CD4-positive, alpha-beta T cell treated with Interleukin-6 at 100 ng/mL for 8 hours (primary cell): ENCODE data around the gene UNC13C.
"Not testable (repeated sequence)": the region's sequence is repeated elsewhere in the genome, so short reads cannot be mapped to it uniquely, and the experiment has no call there.

Experiments used
- DNase-seq: peaks from one replicate; pipeline ENCODE4 v3.0.0-alpha.2; 2020; ENCODE audit warnings: mixed read lengths, low spot score

The UNC13C gene

DNA sequence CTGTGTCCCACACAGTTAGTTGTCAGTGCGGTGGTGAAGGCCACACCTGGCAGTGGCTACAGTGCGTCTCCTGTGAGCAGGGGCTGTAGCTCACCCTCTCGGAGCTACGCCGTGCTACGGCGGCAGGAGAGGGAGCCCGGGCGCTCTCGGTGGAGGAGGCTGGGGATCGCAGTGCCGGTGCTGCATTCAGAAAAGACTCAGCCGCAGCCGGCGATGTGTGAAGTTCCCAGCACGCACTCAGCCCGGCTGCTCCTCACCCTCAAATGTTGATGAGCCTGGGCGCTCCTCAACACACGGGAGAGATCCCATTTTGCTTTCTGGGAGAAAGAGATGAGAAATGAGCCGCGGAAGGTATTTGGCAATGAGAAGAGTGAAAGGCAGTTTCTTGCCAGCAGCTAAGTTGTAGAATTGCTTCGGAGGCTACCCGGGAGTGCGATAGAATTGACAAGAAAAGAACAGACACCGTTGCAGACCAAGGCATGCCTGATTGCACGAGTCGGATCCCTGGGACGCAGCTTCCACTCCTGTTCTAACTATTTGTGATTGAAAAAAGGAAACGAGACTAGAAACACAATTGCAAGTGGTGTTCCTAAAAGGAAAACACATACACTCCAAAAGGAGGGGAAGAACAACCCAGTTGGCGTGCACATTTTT lies at the start of gene UNC13C:
UNC13C (plus strand) TSS at position 189 of the 654 bp plus-strand sequence. CDS start 34,463 bp downstream, outside the sequence.
- no peak for DNase-seq

DNA sequence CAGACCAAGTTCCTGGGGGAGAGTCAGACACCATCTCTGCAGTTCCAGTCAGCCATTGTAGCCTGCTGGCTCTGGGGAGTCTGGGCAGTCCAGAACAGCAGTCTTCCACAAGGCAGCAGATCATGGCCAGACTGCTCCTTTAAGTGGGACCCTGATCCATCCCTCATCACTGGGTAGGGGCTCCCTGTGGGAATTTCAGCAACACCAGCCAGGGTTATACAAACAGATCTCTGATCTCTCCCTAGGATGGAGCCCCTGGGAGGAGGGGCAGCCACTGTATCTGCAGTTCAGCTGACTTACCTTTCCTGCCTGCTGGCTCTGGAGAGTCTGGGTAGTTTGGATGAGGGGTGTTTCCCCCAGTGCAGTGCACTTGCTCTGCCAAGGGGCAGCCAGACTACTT lies 42.1 kb upstream of the UNC13C start:
- DNase-seq = no peak

DNA sequence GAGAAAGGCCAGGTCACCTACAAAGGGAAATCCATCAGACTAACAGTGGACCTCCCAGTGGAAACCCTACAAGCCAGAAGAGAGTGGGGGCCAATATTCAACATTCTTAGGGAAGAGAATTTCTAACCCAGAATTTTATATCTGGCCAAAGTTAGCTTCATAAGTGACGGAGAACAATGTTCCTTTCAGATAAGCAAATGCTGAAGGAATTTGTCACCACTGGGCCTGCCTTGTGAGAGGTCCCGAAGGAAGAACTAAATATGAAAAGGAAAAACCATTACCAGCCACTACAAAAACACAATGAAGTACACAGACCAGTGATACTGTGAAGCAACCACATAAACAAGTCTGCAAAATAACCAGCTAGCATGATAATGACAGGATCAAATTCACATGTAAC lies 40.6 kb upstream of the UNC13C start:
- not testable (repeated sequence) for DNase-seq

DNA sequence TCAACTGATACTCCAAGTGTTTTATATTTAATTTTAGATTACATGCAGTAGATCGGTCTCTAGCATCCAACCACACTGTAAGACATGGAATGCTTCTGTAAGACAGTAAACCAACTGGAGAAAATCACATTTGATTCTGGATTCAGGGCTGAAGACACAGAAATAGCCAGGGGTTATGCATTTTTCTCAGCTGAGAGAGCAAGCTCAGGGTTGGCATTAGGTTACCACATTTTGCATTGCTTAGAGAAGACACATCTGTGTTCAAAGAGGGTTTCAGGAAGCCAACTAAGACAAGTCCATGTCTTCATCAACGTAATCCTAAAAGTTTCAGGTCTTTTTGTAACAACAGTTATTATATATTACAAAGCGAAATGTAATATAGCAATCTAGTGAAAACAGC lies 27.7 kb upstream of the UNC13C start:
- DNase-seq = no peak

DNA sequence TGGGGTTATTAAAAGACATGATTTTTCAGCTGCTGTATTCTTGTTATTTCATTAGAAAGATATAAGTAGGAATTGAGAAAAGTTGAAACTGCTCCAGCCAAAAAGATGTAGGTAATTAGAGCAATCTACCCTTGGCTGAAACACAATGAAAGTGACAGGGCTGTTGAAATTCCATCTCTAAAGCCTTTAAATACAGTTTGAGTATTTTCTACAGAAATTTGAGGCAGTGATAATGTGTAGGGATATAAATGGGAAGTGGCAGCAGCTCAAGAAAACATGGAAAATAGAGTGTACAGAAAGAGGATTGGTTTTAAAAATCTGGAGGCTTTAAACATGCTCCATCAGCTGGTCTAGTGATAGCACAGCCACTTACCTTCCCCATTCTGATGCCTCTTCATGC lies 22.8 kb upstream of the UNC13C start:
- no peak for DNase-seq

DNA sequence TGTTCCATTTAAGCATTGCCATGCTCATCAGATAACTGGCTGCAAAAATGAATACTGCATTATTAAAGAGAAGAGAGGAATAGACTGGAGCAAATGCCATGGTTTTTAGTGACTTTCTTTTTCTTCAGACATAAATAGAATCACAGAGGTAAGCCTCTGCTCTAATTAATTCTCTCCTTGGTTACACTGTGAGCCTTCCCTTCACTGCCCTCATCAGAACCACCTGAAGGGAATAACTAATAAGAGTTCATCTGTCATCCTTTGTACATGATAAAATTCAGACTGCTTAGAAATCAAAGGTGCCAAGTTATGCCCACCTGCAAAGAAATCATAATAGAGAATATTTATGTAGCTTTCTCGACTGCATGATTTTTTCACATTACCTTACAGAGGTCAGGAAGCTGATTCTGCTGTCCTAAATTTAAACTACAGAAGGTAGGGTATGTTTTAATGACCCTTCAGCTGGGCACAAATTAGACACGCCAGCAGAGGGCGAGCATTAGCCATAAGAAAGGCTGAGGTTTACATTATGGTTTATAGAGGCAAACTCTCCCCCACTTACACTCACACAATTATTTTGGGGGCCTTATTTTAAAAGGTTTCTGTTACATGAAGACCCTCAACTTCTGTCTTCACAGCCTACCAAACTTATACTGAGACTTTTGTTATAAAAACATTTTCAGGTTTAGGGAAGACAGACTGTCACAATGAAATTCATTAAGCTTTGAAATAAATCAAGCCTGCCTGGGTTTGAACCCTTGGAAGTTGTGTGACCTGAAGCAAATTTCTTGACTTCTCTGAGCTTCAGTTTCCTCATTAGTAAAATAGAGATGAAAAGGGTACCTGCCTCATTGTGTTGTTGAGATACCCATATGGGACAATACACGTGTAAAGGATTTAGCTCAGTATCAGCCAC lies 15.3 kb upstream of the UNC13C start:
- no peak for DNase-seq

DNA sequence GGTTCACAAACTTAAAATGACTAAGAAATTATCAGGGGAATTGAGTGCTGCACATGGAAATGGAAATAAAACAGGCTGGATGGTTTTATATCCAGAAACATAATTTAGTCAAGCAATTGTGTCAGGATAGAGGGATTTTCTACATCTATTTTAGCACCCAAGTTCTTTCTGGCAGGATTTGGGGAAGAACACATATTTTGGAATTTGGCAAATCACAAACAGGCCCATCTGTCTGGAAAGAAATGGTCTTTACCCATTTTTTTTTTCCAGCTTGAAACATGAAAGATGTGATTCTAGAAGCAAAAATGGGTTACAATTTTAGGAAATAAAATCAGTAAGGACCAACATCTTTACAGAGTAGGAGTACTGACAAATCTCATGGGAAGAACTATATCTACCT lies 14.4 kb upstream of the UNC13C start:
- DNase-seq = no peak

DNA sequence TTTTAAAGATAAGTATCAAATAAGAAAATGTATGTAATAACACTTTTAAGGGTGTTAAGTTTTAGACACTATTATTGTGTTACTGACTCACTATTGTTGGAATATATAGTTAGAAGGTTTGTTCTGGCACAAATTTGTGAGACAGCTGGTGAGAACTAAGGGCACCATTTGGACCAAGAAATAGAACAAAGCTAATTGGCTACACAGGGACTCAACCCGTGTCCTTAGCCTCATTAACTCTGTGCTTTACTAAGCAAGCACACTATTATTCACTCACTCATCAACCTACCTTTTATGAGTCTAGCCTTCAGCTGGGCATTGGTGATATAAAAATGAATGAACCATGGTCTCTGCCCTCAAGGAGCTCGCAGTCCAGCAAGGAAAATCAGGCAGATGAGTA lies 4.1 kb upstream of the UNC13C start:
- DNase-seq = no peak

DNA sequence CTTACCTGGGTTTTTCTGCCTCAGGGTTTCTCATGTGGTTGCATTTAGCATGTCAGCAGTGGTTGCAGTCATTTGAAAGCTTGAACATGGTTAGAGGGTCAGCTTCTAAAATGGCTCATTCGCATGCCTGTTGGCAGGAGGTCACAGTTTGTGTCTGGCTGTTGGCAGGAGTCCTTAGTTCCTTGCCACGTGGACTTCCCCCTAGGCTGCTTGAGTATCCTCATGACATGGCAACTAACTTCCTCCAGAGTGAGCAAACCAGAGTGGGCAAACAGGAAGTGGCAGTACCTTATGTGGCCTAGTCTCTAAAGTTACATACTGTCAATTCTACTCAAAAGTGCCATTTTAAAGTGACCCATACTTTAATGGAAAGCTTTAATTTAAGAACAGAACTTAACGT lies 3.4 kb upstream of the UNC13C start:
- no peak for DNase-seq

DNA sequence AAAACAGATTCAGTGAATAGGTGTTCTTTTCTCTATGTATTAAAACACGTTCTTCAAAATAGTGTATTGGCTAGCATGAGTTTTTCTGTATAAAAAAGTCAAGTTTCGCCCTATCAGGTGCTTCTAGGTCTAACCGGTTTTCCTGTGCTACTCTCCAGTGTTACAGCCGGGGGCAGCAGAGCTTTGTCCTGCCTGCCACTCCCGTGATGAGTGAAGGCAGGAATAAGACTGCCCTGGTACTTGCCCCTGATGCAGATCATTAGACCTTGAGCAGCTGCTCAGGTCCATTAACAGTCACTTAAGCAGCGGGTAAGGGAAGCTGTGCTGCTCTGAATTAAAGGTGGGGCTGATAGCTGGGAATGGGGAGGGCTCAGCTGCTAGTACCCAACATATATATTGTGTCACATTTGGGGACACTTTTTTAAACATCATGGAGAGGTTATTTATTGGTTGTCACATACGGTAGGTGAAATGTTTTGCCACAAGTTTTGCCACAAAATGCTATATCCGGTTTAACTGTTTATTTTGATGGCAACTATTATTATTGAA lies 1.3 kb upstream of the UNC13C start:
- DNase-seq = no peak

DNA sequence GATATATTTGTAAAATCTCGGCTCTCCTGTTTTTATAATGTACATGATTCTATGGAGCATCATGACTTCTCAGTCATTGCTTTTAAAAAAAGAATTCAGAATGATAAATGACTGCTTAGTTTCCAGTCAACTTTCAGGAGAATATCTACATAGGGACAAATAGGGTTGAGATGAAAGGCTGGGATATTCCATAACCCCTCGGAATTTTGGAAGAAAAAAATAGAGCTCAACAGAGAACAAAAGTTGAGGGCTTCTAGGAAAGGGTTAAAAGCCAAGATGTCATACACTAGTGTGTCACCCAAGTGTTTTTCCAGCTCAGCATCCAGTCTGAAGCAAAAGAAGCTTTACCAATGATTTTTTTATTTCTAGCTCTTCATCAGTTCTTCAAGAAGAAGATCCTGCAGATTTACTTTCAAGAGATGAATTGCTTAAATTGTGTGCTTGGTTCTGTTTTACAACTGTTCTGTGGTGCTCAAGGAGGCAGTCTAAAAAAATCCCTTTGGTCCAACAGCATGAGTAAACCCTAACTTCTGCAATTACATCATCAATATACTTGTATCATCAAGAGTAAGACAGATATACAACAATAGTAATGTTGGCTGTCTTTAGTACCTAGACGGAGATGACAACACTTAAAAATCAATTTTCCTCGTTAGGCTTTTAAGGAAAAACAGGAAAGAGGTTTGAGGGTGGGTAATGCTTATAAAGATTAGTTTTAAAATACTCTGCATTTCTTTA lies 979 bp downstream of the UNC13C start:
- no peak for DNase-seq

DNA sequence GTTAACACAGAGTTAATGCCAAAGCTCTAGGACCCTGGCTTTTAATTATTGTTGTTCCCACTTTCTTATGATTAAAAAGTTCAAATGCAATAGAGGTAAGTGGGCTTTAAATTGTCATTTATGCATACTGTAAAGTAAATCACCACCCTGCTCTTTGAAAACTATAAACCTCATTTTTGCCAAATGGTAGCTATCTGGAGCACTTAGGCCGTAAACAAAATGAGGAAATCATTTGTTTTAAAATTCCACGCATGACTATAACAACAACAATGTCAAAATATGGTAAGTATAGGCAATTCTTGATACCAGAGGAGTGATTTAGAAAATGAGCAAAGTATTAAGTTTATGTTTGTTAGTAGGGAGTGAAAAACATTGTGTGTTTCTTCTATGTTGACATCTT lies 1.8 kb downstream of the UNC13C start:
- DNase-seq = no peak

DNA sequence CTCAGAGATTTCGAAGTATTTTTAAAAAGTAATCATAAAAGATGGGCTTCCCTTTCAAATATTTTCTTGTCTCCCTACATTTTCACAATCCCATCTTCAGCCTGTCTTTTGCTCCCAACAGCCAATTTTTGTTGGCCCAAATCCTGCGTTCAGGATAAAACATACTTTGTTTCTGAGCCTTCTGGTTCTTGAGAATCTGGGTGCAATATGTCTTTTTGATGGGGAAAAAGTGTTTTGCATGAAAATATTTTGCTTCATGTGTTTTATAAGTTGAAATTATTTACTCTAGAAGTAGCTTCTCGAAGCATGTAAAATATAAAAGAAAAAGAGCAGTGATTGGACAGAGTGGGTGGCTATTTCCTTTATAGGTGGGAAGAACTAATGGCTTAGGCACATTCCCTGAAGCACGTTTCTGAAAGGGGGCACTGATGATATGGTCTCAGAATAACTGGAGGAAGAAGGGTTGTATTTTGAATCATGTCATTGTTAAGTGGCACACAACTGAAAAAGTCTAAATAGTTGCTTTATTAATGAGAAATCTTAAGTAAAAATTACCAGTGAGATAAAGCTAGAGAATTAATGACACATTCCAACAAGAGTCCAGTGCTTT lies 3.9 kb downstream of the UNC13C start:
- no peak for DNase-seq

DNA sequence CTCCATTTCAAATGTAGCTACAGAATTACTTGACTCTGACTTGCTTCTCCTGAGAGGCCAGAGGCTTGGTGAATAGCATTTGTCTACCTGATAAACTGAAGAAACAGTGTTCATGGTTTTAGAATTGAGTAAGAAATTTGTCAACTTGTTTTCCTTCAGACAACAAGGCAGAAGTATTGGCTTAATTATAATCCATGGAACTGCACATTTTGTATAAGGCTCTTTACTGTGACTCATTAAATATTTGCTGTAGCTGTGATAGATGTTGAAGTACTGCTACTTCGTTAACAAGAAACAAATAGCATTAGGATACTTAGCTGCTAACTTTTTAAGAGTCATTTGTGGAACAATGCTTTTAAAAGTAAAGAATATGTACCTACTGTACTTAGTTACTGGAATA lies 4.6 kb downstream of the UNC13C start:
- DNase-seq = no peak

DNA sequence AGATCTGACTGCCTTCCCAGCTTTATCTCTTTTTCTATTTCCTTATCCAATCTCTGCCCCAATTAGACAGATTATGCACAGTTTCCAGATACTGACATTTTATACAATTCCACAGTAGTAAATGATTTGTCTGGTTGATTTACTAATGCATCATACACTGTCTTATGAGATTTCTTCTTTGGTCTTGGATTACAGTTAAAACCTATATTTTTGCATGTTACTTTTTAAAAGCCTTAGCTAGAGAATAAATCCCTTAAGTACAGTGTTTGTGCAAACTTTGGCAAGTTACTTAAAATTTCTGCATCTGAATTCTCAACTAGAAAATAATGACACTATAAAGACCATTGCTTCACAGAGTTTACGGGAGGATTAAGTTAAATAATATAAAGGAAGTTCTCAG lies 6.0 kb downstream of the UNC13C start:
- DNase-seq = no peak

DNA sequence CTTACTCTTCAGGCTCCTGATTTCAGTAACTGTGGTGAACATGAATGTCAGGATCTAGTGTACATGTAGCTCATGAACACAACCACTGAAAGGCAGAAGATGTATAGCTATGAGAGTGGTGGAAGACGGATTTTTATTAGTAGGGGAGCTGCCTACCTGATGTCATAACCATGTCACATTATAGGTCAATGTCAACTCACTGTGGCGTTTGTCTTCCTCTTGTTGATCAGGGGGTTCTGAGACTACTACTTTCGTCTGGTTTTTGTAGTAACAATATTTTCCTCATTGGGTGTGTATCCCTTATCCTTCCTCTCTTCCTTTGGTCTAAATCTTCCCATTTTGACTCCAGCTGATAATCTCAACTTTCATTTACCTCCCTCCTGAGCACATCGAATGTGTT lies 7.3 kb downstream of the UNC13C start:
- DNase-seq = no peak

DNA sequence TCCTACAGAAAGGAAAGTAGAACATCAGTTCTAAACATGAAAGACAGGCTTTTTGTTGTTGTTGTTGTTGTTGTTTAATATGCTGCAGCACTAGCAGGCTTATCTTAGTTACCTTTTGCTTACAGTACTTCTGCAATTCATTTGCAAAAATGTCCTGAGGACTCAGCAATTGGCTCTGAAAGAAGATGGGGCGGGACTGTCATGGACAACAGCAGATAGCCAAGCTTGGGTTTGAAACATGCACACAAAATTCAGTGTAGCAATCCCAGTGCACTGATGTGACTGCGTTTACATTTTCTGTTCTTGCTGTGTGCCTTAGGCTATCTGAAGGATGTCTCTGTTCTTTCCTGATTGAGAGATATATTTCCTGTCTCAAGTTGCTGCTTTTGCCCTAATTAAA lies 9.2 kb downstream of the UNC13C start:
- DNase-seq = no peak

DNA sequence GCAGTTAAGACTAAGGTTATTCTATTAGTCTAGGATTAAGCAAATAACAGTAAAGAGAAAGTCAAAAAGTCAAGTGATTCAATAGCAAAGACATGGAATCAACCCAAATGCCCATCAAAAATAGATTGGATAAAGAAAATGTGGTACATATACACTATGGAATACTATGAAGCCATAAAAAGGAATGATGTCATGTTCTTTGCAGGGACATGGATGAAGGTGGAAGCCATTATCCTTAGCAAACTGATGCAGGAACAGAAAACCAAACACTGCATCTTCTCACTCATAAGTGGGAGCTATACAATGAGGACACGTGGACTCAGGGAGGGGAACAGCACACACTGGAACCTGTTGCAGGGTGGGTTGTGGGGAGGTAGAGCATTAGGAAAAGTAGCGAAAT lies 29.0 kb downstream of the UNC13C start:
- no peak for DNase-seq

DNA sequence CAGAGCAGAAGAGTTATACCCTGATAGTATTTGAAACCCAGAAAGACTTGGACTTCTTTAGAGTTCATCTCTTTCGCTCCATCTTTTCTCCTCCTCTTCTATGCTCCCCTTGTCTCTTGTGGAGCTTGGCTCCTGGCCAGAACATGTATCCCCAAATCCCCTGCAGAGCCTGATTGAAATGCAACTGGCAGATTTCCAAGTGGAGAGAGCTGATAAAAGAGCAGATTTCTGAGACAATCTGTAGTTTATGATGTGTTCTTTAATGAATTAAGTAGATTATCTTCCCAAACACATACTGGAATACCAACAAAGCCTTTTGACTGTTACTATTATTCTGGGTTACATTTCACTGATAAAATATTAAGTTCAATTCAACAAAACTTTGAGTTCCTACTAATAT lies 33.4 kb downstream of the UNC13C start:
- no peak for DNase-seq

DNA sequence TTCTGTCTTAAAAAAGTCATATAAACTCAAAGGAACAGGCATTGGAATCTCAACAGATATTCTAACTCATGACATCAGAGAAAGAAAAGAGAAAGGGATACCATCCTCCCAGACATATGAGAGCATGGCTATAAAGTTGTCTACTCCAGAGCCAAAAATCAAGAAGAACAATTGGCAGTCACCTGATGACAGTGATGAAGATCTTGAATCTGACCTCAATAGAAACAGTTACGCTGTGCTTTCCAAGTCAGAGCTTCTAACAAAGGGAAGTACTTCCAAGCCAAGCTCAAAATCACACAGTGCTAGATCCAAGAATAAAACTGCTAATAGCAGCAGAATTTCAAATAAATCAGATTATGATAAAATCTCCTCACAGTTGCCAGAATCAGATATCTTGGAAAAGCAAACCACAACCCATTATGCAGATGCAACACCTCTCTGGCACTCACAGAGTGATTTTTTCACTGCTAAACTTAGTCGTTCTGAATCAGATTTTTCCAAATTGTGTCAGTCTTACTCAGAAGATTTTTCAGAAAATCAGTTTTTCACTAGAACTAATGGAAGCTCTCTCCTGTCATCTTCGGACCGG lies 35.9 kb downstream of the UNC13C start:
- DNase-seq = no peak

DNA sequence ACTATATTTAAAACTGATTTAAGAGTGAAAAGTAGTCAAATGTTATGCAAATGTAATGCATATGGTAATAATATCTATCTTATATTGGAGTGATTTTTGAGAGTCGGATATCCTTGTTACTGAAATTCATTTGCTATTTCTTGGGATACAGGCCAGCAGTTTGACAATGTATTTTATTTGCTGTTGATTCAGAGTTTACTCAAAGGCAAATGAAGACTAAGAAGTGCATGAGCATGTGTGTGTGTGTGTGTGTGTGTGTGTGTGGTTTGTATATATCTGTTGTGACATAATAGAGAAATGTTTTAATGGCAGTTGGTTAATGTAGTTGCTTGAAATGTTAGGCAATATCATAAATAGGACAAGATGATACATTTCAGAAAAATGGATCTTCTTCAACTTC lies 39.0 kb downstream of the UNC13C start:
- no peak for DNase-seq

DNA sequence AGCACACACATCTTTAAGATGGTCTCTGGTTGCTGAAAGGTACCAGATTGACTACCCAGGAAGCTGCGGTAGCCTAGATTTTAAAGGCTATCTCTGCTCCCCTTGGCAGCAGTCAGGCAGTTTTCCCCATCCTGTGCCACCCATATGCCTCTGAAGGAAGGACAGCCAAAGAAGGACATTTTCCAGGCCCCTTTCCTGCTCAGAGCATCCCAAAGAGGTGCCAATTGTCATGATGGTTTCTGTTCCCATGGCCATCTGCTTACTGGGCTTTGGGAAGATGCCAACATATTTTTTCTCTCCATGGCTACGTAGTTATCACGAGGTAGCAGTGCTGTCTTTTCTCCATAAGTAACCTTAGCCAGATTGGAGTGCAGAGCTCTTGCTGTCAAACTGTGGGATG lies 39.7 kb downstream of the UNC13C start:
- no peak for DNase-seq
